Measurements from ENCODE around the gene UNC79.

GRCh38 chr14:93682459-93682858 lies 251.7 kb downstream of the UNC79 start:
- TF ChIP-seq POLR2A (IDR thresholded peaks at IDR 0.05) (no peak), POLR2AphosphoS5 (IDR thresholded peaks at IDR 0.05) (no peak)
- TF ChIP-seq, protein P1, sequence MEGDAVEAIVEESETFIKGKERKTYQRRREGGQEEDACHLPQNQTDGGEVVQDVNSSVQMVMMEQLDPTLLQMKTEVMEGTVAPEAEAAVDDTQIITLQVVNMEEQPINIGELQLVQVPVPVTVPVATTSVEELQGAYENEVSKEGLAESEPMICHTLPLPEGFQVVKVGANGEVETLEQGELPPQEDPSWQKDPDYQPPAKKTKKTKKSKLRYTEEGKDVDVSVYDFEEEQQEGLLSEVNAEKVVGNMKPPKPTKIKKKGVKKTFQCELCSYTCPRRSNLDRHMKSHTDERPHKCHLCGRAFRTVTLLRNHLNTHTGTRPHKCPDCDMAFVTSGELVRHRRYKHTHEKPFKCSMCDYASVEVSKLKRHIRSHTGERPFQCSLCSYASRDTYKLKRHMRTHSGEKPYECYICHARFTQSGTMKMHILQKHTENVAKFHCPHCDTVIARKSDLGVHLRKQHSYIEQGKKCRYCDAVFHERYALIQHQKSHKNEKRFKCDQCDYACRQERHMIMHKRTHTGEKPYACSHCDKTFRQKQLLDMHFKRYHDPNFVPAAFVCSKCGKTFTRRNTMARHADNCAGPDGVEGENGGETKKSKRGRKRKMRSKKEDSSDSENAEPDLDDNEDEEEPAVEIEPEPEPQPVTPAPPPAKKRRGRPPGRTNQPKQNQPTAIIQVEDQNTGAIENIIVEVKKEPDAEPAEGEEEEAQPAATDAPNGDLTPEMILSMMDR (IDR thresholded peaks at IDR 0.05): no peak
